Keratinocyte (primary cell): ENCODE results near the gene ABR. TPM values are rescaled to one million over a fixed set of nuclear protein-coding genes. Genes with fewer than 3 reads are reported as not detected.

Experiments
- DNase-seq: peaks from one replicate; pipeline ENCODE4 v3.0.0-alpha.2; 2011; ENCODE audit warnings: low read depth, missing footprints, low spot score
- FAIRE-seq: peaks from 2 replicates; lab custom pipeline; 2011; peaks lifted over from hg19 to GRCh38; lab: Jason Lieb, UNC
- H2AFZ ChIP-seq: 2 replicates; pipeline ENCODE4 v1.6.0; 2012; ENCODE audit warnings: low read length, control low read depth, inconsistent platforms; ENCODE audit not compliant: control insufficient read depth
- H3K27ac ChIP-seq: 2 replicates; pipeline ENCODE4 v1.5.1; 2011; ENCODE audit warnings: low read length; ENCODE audit not compliant: control insufficient read depth, insufficient read depth
- H3K27me3 ChIP-seq: 3 replicates; pipeline ENCODE4 v1.6.0; 2011; ENCODE audit warnings: low read length; ENCODE audit not compliant: control insufficient read depth, insufficient read depth; ENCODE audit errors: extremely low read depth
- H3K36me3 ChIP-seq, 2 experiments: 2 replicates in 1 of 2; 3 replicates in 1 of 2; pipeline ENCODE4 v1.5.1; 2011; ENCODE audit warnings: low read length in 2 of 2, mild to moderate bottlenecking in 1 of 2; ENCODE audit not compliant: control insufficient read depth in 2 of 2, insufficient read depth in 2 of 2; ENCODE audit errors: extremely low read depth in 1 of 2
- H3K4me1 ChIP-seq: 3 replicates; pipeline ENCODE4 v1.5.1; 2011; ENCODE audit warnings: low read length; ENCODE audit not compliant: control insufficient read depth, insufficient read depth; ENCODE audit errors: extremely low read depth
- H3K4me2 ChIP-seq: 3 replicates; pipeline ENCODE4 v1.6.0; 2011; ENCODE audit warnings: low read depth, low read length; ENCODE audit not compliant: control insufficient read depth, insufficient read depth; ENCODE audit errors: extremely low read depth
- H3K4me3 ChIP-seq, 3 experiments: fragments of 200-600 bp in 1 of 3; sonication (generic) in 1 of 3; 2 replicates in 2 of 3; 3 replicates in 1 of 3; pipeline ENCODE4 v1.5.1; 2011 to 2016; ENCODE audit warnings: low read length in 3 of 3, mild to moderate bottlenecking in 3 of 3, control low read depth in 2 of 3, inconsistent platforms in 1 of 3, low read depth in 1 of 3, mixed read lengths in 1 of 3, mixed run types in 1 of 3, moderate library complexity in 1 of 3; ENCODE audit not compliant: control insufficient read depth in 2 of 3, insufficient read depth in 2 of 3; ENCODE audit errors: extremely low read depth in 1 of 3
- H3K79me2 ChIP-seq: 2 replicates; pipeline ENCODE4 v1.6.0; 2012; ENCODE audit warnings: low read length; ENCODE audit not compliant: control insufficient read depth, insufficient read depth
- H3K9ac ChIP-seq: 3 replicates; pipeline ENCODE4 v1.6.0; 2011; ENCODE audit warnings: low read length; ENCODE audit not compliant: control insufficient read depth, insufficient read depth; ENCODE audit errors: extremely low read depth
- H3K9me1 ChIP-seq: 3 replicates; pipeline ENCODE4 v1.6.0; 2011; ENCODE audit warnings: low read length; ENCODE audit not compliant: control insufficient read depth, insufficient read depth; ENCODE audit errors: extremely low read depth
- H3K9me3 ChIP-seq: 2 replicates; pipeline ENCODE4 v1.5.1; 2012; ENCODE audit warnings: low read depth, low read length; ENCODE audit not compliant: control insufficient read depth
- H4K20me1 ChIP-seq: 3 replicates; pipeline ENCODE4 v1.6.0; 2011; ENCODE audit warnings: low read length; ENCODE audit not compliant: control insufficient read depth, insufficient read depth; ENCODE audit errors: extremely low read depth
- EZH2 ChIP-seq: IDR thresholded peaks from one replicate; pipeline ENCODE4 v1.6.1; 2012; ENCODE audit warnings: inconsistent platforms, mild to moderate bottlenecking, low read length, moderate library complexity
- dilution Hi-C: fragments of 300-500 bp; cut with MboI; formaldehyde crosslinking; loops from one replicate; pipeline ENCODE4 v1.7.0; 2020; ENCODE audit warnings: low sequenced_read_pairs; ENCODE audit not compliant: extremely low pct_ligation_motif_present
- polyA plus RNA-seq, 5 experiments: library from polyadenylated mRNA; depleted of rRNA in 3 of 5; stranded (reverse) in 3 of 5; stranded (forward) in 1 of 5; unstranded in 1 of 5; fragments of >200 nt; gene quantifications; 1 replicate in 1 of 5; 2 replicates in 3 of 5; 3 replicates in 1 of 5; pipeline versions ENCODE4 v1.2.1 to v1.2.3, GENCODE V29; 2011 to 2012; ENCODE audit warnings: missing spikeins in 2 of 5, low read depth in 1 of 5, low replicate concordance in 1 of 5
- TF ChIP-seq, protein P1 (sequence below), 3 experiments: IDR thresholded peaks in 1 of 3; conservative IDR thresholded peaks in 1 of 3; optimal IDR thresholded peaks in 1 of 3; 2 replicates in 2 of 3; 3 replicates in 1 of 3; pipeline versions ENCODE3 to v1.5.1; 2011; ENCODE audit warnings: low read length in 3 of 3, mild to moderate bottlenecking in 3 of 3, moderate library complexity in 2 of 3, control low read depth in 1 of 3, inconsistent platforms in 1 of 3; ENCODE audit not compliant: insufficient read depth in 2 of 3; ENCODE audit errors: extremely low read depth in 1 of 3

The ABR gene
- polyA plus RNA-seq, 1 donor (not counting 4 experiments of a cell fraction or from before 2014, with no cell fraction given) = 17.3 TPM

DNA sequence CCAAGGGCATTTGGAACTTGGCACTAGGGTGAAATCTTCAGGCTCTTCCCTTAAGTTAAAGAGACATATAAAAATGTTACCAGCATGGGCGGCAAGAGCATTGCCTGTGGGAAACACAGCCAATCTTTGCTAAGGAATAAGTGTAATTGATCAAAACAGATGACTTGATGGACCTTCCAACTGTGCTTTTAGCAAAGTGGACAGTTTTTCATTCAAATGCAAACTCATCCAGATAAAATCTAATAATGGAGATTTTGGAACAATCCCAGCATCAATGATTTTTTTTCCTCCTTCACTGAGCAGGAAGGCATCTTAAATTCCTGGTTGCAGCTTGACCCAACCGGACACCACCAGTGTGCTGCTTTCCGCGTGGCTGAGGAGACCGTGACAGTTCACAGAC lies 47.6 kb upstream of the ABR start:
- DNase-seq = no peak
- Histone ChIP-seq H3K27me3 (peaks cover 59% of the 10 kb centered on the region), H3K79me2 (no peaks in the 10 kb centered on the region), H3K36me3 (no peaks in the 10 kb centered on the region), H3K9me3 (peaks cover 5% of the 10 kb centered on the region), H3K4me2 (no peak overlapping the region), H3K4me1 (no peaks in the 10 kb centered on the region), H2AFZ (no peak overlapping the region), H4K20me1 (no peaks in the 10 kb centered on the region), H3K27ac (no peak overlapping the region), H3K9ac (no peak overlapping the region), H3K9me1 (no peaks in the 10 kb centered on the region), H3K4me3 (no peak overlapping the region)
- FAIRE-seq = no peak
- dilution Hi-C loops = no loop called here
- no peak for TF ChIP-seq EZH2
- TF ChIP-seq, protein P1, sequence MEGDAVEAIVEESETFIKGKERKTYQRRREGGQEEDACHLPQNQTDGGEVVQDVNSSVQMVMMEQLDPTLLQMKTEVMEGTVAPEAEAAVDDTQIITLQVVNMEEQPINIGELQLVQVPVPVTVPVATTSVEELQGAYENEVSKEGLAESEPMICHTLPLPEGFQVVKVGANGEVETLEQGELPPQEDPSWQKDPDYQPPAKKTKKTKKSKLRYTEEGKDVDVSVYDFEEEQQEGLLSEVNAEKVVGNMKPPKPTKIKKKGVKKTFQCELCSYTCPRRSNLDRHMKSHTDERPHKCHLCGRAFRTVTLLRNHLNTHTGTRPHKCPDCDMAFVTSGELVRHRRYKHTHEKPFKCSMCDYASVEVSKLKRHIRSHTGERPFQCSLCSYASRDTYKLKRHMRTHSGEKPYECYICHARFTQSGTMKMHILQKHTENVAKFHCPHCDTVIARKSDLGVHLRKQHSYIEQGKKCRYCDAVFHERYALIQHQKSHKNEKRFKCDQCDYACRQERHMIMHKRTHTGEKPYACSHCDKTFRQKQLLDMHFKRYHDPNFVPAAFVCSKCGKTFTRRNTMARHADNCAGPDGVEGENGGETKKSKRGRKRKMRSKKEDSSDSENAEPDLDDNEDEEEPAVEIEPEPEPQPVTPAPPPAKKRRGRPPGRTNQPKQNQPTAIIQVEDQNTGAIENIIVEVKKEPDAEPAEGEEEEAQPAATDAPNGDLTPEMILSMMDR (optimal IDR thresholded peaks at IDR 0.05 in 1 of 3, IDR thresholded peaks at IDR 0.05 in 1 of 3, conservative IDR thresholded peaks at IDR 0.05 in 1 of 3; ENCODE audit: extremely low read depth in 1 of 3, insufficient read depth in 2 of 3, low read length in 3 of 3) = no peak

DNA sequence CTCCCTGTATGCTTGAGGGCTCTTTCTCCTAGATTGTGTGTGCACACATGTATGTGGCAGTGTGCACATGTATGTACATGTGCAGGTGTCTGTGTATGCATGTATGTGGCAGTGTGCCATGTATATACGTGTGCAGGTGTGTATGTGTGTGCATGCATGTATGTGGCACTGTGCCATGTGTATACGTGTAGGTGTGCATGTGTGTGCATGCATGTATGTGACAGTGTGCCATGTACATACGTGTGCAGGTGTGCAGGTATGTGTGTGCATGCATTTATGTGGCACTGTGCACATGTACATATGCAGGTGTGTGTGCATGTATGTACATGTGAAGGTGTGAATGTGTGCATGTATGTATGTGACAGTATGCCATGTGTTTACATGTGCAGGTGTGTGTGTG lies 46.5 kb upstream of the ABR start:
- Histone ChIP-seq H3K27me3 (peaks cover 55% of the 10 kb centered on the region), H3K4me1 (no peaks in the 10 kb centered on the region), H3K27ac (no peak overlapping the region), H3K4me2 (no peak overlapping the region), H3K9me1 (no peaks in the 10 kb centered on the region), H4K20me1 (no peaks in the 10 kb centered on the region), H3K36me3 (no peaks in the 10 kb centered on the region), H3K79me2 (no peaks in the 10 kb centered on the region), H3K4me3 (no peak overlapping the region), H3K9me3 (peaks cover 5% of the 10 kb centered on the region), H2AFZ (no peak overlapping the region), H3K9ac (no peak overlapping the region)
- dilution Hi-C loops = no loop called here
- TF ChIP-seq EZH2 = no peak
- TF ChIP-seq, protein P1 (optimal IDR thresholded peaks at IDR 0.05 in 1 of 3, IDR thresholded peaks at IDR 0.05 in 1 of 3, conservative IDR thresholded peaks at IDR 0.05 in 1 of 3; ENCODE audit: extremely low read depth in 1 of 3, insufficient read depth in 2 of 3, low read length in 3 of 3) = no peak
- FAIRE-seq (no peak), DNase-seq (no peak)
